HCT116 (cell line): Measurements from ENCODE around the gene ADAMTS16. TPM values are rescaled to one million over a fixed set of nuclear protein-coding genes. Genes with fewer than 3 reads are reported as not detected.

Experiments
- ATAC-seq: fragments of 200-7000 bp; cut with Tn5 transposase; 2 replicates; pipeline ENCODE4 v1.9.1; 2020; ENCODE audit warnings: mild to moderate bottlenecking, moderate library complexity
- BruUV-seq: library from RNA; stranded (reverse); fragments of 400-500 nt; replicated peaks from 2 replicates; lab custom pipeline; 2021; lab: Mats Ljungman, UMichigan
- CTCF ChIA-PET: fragments of 300-600 bp; sonication (Branson Sonifier 250); formaldehyde crosslinking; loops from one replicate; lab custom pipeline; 2021; ENCODE audit warnings: antibody characterized with exemption; lab: Charles Lee
- POLR2A ChIA-PET: fragments of 300-600, 350-600 bp; sonication (Branson Sonifier 250); formaldehyde crosslinking; loops from one replicate; lab custom pipeline; 2021; ENCODE audit warnings: antibody characterized with exemption; lab: Charles Lee
- RAD21 ChIA-PET, 2 experiments: fragments of 300-600 bp; sonication (Branson Sonifier 250); formaldehyde crosslinking; loops; one replicate each; lab custom pipeline; 2023; ENCODE audit warnings: low total read pairs in 2 of 2; ENCODE audit not compliant: uncharacterized antibody in 2 of 2, unreplicated experiment in 2 of 2, low non-redundant PET in 1 of 2; lab: Charles Lee
- DNase-seq: peaks from one replicate; pipeline ENCODE4 v3.0.0-alpha.2; 2010; ENCODE audit warnings: low read depth, low spot score
- H2AFZ ChIP-seq: fragments of 200-600 bp; shearing (Covaris generic), sonication (generic); 2 replicates; pipeline ENCODE4 v1.6.1; 2017; ENCODE audit warnings: low read depth, mixed run types, mixed read lengths, antibody characterized with exemption, low read length; ENCODE audit not compliant: poor library complexity, severe bottlenecking
- H3K27ac ChIP-seq: 2 replicates; pipeline ENCODE4 v1.5.1; 2012; ENCODE audit warnings: low read depth, low read length
- H3K27me3 ChIP-seq: fragments of 200-600 bp; sonication (generic); 2 replicates; pipeline ENCODE4 v1.6.1; 2016; ENCODE audit warnings: mixed run types, low read length, mixed read lengths; ENCODE audit not compliant: insufficient read depth
- H3K36me3 ChIP-seq, 2 experiments: fragments of 200-500 bp in 1 of 2; fragments of 200-600 bp in 1 of 2; sonication (Bioruptor generic) in 1 of 2; sonication (generic) in 1 of 2; 2 replicates each; pipeline versions ENCODE4 v1.5.1 to v1.6.1; 2014 to 2016; ENCODE audit warnings: low read length in 2 of 2, inconsistent platforms in 1 of 2, mixed read lengths in 1 of 2, mixed run types in 1 of 2; ENCODE audit not compliant: insufficient read depth in 2 of 2, control insufficient read depth in 1 of 2
- H3K4me1 ChIP-seq, 2 experiments: fragments of 200-600 bp in 1 of 2; sonication (generic) in 1 of 2; 2 replicates each; pipeline versions ENCODE4 v1.5.1 to v1.6.1; 2012 to 2017; ENCODE audit warnings: low read length in 2 of 2, inconsistent platforms in 1 of 2, mild to moderate bottlenecking in 1 of 2, mixed read lengths in 1 of 2, mixed run types in 1 of 2, moderate library complexity in 1 of 2; ENCODE audit not compliant: insufficient read depth in 2 of 2, control insufficient read depth in 1 of 2
- H3K4me2 ChIP-seq: fragments of 200-600 bp; sonication (generic); 2 replicates; pipeline ENCODE4 v1.6.1; 2017; ENCODE audit warnings: mixed run types, low read length, mixed read lengths
- H3K4me3 ChIP-seq, 2 experiments: fragments of 200-600 bp in 1 of 2; sonication (generic) in 1 of 2; replicated peaks in 1 of 2; 2 replicates each; pipeline ENCODE4 v1.5.1; 2011 to 2016; ENCODE audit warnings: low read length in 2 of 2, control low read depth in 1 of 2, low read depth in 1 of 2, mild to moderate bottlenecking in 1 of 2, mixed read lengths in 1 of 2, mixed run types in 1 of 2
- H3K79me2 ChIP-seq: fragments of 200-600 bp; sonication (generic); 2 replicates; pipeline ENCODE4 v1.6.1; 2017; ENCODE audit warnings: mild to moderate bottlenecking, mixed run types, low read length, moderate library complexity, mixed read lengths; ENCODE audit not compliant: insufficient read depth
- H3K9ac ChIP-seq: fragments of 200-600 bp; sonication (generic); 2 replicates; pipeline ENCODE4 v1.6.1; 2016; ENCODE audit warnings: low read length, mixed read lengths
- H3K9me2 ChIP-seq: fragments of 200-600 bp; sonication (generic), shearing (Covaris generic); 2 replicates; pipeline ENCODE4 v1.6.1; 2017; ENCODE audit warnings: mixed run types, mild to moderate bottlenecking, moderate library complexity; ENCODE audit not compliant: insufficient read depth
- H3K9me3 ChIP-seq, 2 experiments: fragments of 200-500 bp in 1 of 2; fragments of 200-600 bp in 1 of 2; sonication (Bioruptor generic) in 1 of 2; sonication (generic) in 1 of 2; 2 replicates each; pipeline ENCODE4 v1.6.1; 2014 to 2017; ENCODE audit warnings: low read length in 2 of 2, mixed read lengths in 2 of 2, inconsistent platforms in 1 of 2, low read depth in 1 of 2, mild to moderate bottlenecking in 1 of 2, mixed run types in 1 of 2, moderate library complexity in 1 of 2; ENCODE audit not compliant: control insufficient read depth in 1 of 2, insufficient read depth in 1 of 2
- H4K20me1 ChIP-seq: fragments of 200-600 bp; sonication (generic), shearing (Covaris generic); 2 replicates; pipeline ENCODE4 v1.6.1; 2017; ENCODE audit warnings: mixed run types, mild to moderate bottlenecking, moderate library complexity; ENCODE audit not compliant: insufficient read depth
- ATF3 ChIP-seq: IDR thresholded peaks from 2 replicates; pipeline ENCODE4 v1.6.1; 2012
- CEBPB ChIP-seq: IDR thresholded peaks from 2 replicates; pipeline ENCODE4 v1.6.1; 2012; ENCODE audit warnings: low read depth
- EGR1 ChIP-seq: IDR thresholded peaks from 2 replicates; pipeline ENCODE4 v1.6.1; 2012; ENCODE audit warnings: low read depth
- ELF1 ChIP-seq: IDR thresholded peaks from 2 replicates; pipeline ENCODE4 v1.6.1; 2012; ENCODE audit warnings: low read depth, borderline replicate concordance
- EZH2 ChIP-seq: fragments of 200-600 bp; sonication (generic); IDR thresholded peaks from 2 replicates; pipeline ENCODE4 v1.6.1; 2017; ENCODE audit warnings: antibody characterized with exemption, mixed run types
- FOSL1 ChIP-seq: IDR thresholded peaks from 2 replicates; pipeline ENCODE4 v1.6.1; 2012; ENCODE audit warnings: low read depth
- POLR2AphosphoS5 ChIP-seq: IDR thresholded peaks from 2 replicates; pipeline ENCODE4 v1.6.1; 2011; ENCODE audit warnings: mild to moderate bottlenecking, low read depth, low read length, moderate library complexity
- RAD21 ChIP-seq: IDR thresholded peaks from 2 replicates; pipeline ENCODE4 v1.6.1; 2012; ENCODE audit warnings: low read depth, mild to moderate bottlenecking
- SIN3A ChIP-seq: IDR thresholded peaks from 2 replicates; pipeline ENCODE4 v1.6.1; 2012; ENCODE audit warnings: low read depth
- SP1 ChIP-seq: IDR thresholded peaks from 2 replicates; pipeline ENCODE4 v1.6.1; 2012; ENCODE audit warnings: low read depth
- TCF7L2 ChIP-seq: IDR thresholded peaks from 2 replicates; pipeline ENCODE4 v1.7.0; 2011; ENCODE audit warnings: borderline replicate concordance, inconsistent platforms; ENCODE audit not compliant: insufficient read depth, insufficient read length; ENCODE audit errors: extremely low read depth
- ZBTB33 ChIP-seq: IDR thresholded peaks from 2 replicates; pipeline ENCODE4 v1.6.1; 2011; ENCODE audit warnings: mild to moderate bottlenecking, low read length, moderate library complexity; ENCODE audit not compliant: insufficient replicate concordance; ENCODE audit errors: extremely low read depth
- ZFX ChIP-seq: fragments of 450-650 bp; IDR thresholded peaks from 2 replicates; pipeline ENCODE4 v1.6.1; 2017
- ZNF274 ChIP-seq: fragments of 200-500 bp; sonication (Bioruptor generic); IDR thresholded peaks from 2 replicates; pipeline ENCODE4 v1.6.1; 2014; ENCODE audit warnings: mild to moderate bottlenecking, low read depth, low read length, inconsistent platforms
- intact Hi-C: fragments of 100-400 bp; cut with micrococcal nuclease; formaldehyde crosslinking; loops from 2 replicates; pipeline ENCODE4 v1.10.0; 2022
- total RNA-seq: library from RNA; stranded (reverse); gene quantifications from one replicate; pipeline ENCODE4 v1.2.1, GENCODE V29; 2021; ENCODE audit not compliant: unreplicated experiment
- TF ChIP-seq, protein P1 (sequence below): IDR thresholded peaks from 2 replicates; pipeline ENCODE4 v1.6.1; 2012
- TF ChIP-seq, protein P2 (sequence below), 3 experiments: fragments of 200-600 bp in 1 of 3; sonication (generic) in 1 of 3; IDR thresholded peaks in 2 of 3; conservative IDR thresholded peaks in 1 of 3; 2 replicates each; pipeline ENCODE4 v1.5.1; 2012 to 2017; ENCODE audit warnings: low read depth in 2 of 3, low read length in 2 of 3, antibody characterized with exemption in 1 of 3, borderline replicate concordance in 1 of 3, control low read depth in 1 of 3, mild to moderate bottlenecking in 1 of 3, mixed read lengths in 1 of 3, mixed run types in 1 of 3, moderate library complexity in 1 of 3; ENCODE audit not compliant: insufficient read depth in 1 of 3

ADAMTS16 gene
- total RNA-seq, 1 experiment from 2014 or later = 2.4 TPM

DNA sequence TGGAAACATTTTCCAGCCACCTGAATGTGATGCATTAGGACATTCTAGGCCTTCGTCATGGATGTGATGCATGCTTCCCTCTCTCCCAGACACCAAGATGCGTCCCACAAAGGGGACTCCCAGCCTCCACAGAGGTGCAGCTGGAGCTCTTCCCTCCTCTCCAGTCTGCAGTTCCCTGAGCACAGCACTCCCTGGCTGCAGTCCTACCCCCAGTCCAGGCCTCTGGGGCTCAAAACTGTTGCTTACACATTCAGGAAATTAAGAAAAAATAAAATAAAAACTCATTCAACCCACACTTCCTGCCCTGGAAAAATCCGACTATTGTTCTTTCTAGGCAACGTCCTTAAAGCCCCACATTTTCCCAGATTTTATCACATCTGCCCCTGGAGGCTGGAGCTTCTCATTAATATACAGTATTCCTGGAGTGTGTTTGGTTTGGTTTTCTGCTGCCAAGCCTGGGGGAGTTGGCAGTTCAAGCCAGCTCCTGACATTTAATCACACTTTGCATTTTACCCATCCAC lies 204.0 kb downstream of the ADAMTS16 start (continued):
- TF ChIP-seq EZH2 = no peak
- no peak for TF ChIP-seq ELF1
- TF ChIP-seq CEBPB = no peak
- TF ChIP-seq ATF3 = no peak
- TF ChIP-seq SP1 = no peak
- TF ChIP-seq ZFX = no peak
- no peak for TF ChIP-seq FOSL1
- no peak for TF ChIP-seq RAD21
- TF ChIP-seq, all 23 proteins: peak for 0

DNA sequence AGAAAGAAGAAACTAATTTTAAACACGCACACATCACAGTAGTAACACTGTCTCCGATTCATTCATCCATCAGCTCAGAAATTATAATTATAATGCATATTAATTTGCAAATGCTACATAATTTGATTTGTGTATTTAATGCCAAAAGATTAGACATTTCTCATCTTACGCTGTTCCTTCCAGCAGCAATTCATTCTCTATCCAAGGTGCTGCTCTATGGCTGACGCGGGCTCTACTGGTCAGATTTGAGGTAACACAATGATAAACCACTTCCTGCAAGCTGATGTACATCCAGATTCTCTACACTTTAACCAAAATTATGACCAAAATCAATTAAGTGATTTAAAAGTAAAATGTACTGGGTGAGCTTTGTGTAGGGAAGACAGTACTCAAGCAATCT lies 204.5 kb downstream of the ADAMTS16 start:
- ChIA-PET CTCF (no interaction called here), RAD21 (no interaction called here), POLR2A (no interaction called here)
- Histone ChIP-seq H4K20me1 (no peaks in the 10 kb centered on the region), H3K27me3 (no peaks in the 10 kb centered on the region), H3K4me3 (no peak overlapping the region), H3K36me3 (no peaks in the 10 kb centered on the region), H3K79me2 (no peaks in the 10 kb centered on the region), H3K27ac (no peak overlapping the region), H3K9me2 (no peaks in the 10 kb centered on the region), H3K9me3 (no peaks in the 10 kb centered on the region), H3K4me2 (no peak overlapping the region), H2AFZ (no peak overlapping the region), H3K4me1 (peaks cover 13 to 19% of the 10 kb centered on the region in 2 experiments; a peak in 3 of 4 replicates), H3K9ac (no peak overlapping the region)
- ATAC-seq (no peak), DNase-seq (no peak)
- intact Hi-C loops = loop anchor here (5.0 kb wide), 1 partner anchor 78 kb away; the partner anchor contains the start of gene ICE1
- no TSS peak for BruUV-seq
- TF ChIP-seq ZBTB33 (no peak), POLR2AphosphoS5 (no peak), SIN3A (no peak), FOSL1 (no peak), EZH2 (no peak), ZNF274 (no peak), ELF1 (no peak), TCF7L2 (no peak), EGR1 (no peak)
- TF ChIP-seq, protein P1, sequence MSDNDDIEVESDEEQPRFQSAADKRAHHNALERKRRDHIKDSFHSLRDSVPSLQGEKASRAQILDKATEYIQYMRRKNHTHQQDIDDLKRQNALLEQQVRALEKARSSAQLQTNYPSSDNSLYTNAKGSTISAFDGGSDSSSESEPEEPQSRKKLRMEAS = no peak
- TF ChIP-seq, protein P2, sequence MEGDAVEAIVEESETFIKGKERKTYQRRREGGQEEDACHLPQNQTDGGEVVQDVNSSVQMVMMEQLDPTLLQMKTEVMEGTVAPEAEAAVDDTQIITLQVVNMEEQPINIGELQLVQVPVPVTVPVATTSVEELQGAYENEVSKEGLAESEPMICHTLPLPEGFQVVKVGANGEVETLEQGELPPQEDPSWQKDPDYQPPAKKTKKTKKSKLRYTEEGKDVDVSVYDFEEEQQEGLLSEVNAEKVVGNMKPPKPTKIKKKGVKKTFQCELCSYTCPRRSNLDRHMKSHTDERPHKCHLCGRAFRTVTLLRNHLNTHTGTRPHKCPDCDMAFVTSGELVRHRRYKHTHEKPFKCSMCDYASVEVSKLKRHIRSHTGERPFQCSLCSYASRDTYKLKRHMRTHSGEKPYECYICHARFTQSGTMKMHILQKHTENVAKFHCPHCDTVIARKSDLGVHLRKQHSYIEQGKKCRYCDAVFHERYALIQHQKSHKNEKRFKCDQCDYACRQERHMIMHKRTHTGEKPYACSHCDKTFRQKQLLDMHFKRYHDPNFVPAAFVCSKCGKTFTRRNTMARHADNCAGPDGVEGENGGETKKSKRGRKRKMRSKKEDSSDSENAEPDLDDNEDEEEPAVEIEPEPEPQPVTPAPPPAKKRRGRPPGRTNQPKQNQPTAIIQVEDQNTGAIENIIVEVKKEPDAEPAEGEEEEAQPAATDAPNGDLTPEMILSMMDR (IDR thresholded peaks at IDR 0.05 in 2 of 3, conservative IDR thresholded peaks at IDR 0.05 in 1 of 3; ENCODE audit: borderline replicate concordance in 1 of 3, insufficient read depth in 1 of 3, low read depth in 2 of 3, low read length in 2 of 3) = no peak
- TF ChIP-seq, all 23 proteins: peak for 0
